ENCODE results near the gene SNRNP48.
A peak's percentile ranks its signal among the peaks of the same experiment; 100 is the strongest.

Gene SNRNP48

GRCh38 chr6:7604003-7604402 lies 14.0 kb downstream of the SNRNP48 start:
- no peak for DNase-seq

DNA sequence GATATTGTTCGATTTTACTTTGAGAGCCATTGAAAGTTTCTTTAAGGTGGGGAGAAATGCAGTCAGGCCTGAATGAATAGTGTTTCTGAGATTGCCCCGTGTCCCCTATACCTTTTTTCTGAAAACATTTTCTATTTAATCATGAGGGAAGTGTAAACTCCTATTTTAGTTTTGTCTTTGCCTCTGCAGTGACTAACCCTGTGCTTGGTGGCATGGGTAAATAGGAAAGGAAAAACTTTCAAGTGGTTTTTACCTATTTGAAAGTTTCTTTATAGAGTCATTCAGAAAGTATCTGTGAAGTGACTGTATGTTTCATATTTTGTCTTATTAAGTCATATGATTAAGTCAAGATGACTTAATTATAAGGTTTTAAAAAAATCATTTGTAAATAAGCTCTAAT lies 14.5 kb downstream of the SNRNP48 start:
- no peak for DNase-seq

GRCh38 chr6:7615611-7616383 lies 25.8 kb downstream of the SNRNP48 start:
- peak; percentile 28 for DNase-seq

DNA sequence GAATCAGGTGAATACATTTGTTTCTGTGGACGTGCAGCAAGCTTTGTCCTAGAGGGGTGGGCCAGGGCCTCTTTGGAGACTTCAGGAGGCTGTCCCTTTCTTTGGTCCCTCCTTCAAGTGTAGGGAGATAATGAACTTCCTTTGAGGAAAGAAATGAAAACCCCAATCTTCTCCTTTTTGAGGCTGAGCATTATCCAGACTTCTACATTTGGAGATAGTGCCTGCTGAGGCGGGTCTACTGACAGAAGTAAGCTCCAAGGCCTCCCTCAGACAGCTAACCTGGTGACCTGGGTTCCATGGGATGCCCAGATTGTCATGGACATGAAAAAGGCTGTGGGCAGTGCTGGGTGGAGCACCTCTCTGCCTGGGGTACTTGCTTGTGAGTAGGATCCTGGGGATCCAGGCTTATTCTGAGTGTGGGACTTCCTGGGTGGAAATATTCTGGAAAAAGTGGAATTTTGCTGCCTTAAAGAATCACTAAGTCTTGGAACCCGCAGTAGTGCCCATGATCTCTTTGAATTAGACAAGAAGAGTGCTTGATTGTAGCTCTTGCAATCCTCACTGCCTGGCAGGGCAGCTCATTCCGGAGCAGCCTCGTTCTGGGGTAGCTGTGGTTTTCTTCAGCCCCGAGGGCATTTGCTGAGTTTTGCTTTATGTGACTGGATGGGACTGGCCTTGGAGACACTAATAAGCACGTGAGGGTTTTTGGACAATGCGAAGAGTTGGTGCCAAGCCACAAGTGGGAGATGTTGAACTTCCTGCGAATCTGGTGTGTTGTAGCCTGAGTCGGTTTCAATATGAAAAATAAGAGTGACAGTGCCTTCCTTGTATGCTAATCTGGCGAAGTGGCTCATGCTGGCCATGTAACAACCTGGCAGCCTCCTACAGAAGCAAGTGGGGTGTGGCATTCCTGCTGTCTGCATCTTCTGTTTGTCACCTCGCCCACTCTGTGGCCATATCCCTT lies 28.1 kb downstream of the SNRNP48 start:
- no peak for DNase-seq

- no peak for DNase-seq
These were observed 31.8 kb downstream of the SNRNP48 start for GRCh38 chr6:7621761-7622160.

DNA sequence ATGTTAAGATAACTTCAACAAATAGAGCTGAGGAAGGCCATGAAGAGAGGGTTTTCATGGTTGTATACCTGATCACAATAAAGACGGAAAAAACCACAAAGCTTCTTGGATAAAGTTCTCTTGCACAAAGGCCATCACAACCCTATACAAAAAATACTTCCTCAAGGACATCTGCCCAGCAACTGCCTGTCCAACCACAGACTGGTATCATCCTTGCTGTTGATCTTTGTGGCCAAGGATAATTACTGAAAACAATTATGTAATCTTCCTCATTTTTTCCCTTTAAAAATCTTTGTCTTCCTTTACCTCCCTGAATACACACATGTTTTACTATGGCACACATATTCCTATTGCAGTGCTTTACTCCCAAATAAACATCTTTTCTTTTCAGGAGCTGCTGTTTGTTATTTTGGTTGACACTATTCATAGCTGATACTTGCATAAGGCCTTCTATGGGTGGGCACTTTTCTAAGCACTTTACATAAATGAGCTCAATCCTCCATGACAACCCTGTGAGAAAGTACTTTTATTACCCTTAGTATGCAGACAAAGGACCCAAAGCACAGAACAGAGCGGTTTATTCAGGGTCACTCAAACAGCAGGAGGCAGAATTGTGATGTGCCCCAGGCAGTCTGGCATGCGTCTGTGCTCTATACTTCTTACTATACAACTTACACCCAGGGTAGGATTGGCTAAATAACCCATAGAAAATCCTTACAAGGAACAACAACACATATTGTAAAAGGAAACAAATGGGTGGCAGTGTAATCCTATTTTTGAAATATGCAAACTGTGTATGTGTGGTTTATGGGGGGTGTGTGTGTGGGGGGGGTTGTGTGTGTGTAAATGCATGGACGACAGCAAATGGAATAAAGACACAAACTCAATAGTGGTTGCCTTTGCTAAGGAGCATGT lies 35.1 kb downstream of the SNRNP48 start:
- DNase-seq = no peak

- DNase-seq = no peak
These were observed 38.5 kb downstream of the SNRNP48 start for GRCh38 chr6:7628479-7628878.

DNA sequence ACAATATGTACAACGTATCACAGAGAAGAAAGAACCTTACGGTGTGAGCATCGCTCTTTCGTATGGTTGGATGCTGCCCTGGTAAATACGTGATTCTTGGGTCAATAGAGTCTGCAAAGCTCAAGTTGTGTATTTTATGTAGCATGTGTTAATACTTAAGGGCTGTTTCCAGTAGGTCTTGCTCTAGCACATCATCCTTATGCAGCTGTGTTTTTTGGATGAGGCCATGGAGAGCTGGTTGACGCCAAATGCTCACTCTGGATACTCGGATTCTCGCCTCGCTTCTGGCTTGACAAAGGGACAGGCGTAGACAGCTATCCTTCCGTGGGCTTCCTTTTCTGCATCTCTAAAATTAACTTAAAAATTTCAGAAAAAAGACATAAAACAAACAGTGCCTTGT lies 38.9 kb downstream of the SNRNP48 start:
- DNase-seq = no peak

GRCh38 chr6:7629321-7629720 lies 39.3 kb downstream of the SNRNP48 start:
- DNase-seq = no peak

DNA sequence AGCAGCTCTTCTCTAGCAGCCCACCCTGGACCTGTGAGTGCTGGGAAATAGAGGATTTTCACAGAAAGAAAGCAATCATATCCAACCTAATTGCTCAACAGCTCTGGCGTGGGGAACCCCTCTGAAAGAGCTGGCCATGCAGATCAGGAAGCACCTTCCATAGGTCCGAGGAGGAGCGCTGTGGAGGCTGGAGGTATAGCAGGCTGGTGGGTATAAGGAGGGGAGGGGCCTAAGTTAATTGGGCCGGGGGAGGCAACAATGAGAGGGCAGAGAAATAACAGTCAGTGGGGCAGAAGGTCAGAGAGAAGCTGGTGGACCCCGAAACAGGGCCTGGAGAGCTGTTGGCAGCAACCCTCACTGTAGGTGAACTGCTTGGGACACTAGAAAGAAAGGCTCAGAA lies 40.8 kb downstream of the SNRNP48 start:
- no peak for DNase-seq

DNA sequence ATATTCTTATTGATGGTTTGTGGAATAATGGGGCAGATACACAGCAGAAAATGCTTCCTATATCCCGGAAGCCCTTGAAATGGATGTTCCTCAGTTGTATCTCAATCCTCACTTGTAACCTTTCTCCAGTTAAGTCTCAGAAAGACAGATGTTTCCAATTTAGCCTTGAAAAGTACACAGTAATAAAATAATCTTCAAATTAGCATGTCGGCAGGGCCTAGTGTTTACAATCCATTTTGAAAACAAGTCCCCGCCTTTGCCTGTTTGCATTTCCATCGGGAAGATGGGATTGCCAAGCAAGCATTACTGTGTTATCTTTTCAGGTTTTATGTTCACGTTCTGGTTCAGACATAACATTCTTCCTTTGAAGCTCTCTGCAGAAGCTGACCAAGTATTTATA lies 41.5 kb downstream of the SNRNP48 start:
- no peak for DNase-seq

DNA sequence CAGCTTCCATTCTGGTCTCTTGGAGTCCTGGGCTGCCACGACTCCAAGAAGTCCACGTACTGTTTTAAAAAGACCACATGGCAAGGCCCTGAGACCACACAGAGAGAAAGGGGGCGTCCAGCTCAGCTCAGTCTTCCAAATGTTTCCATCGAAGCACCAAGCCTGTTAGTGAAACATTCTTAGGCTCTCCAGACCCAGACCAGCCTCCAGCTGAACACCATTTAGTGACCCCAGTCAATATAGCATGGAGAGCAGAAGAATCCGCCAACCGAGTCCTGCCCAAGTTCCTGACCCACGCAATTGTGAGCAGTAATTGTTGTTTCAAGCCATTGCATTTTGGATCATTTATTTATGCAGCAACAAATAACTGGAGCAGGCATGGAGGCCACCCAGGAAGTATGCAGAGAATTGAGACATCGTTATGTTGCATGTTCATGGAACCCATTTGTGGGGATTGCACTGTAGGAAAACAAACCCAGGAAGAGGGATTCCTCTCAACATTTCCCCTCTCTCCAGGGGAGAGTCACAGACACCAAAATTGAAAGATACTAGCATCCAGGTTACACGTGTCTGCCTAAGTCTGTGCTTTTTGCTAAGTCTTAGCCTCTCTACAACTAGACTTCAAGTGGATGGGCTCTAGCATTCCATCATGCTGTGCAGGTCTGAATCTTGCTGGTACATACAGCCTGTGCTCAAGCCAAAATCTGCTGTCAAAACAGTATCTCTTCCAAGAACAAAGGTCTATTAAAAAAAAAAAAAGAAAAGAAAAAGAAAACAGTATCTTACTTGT lies 42.7 kb downstream of the SNRNP48 start:
- DNase-seq = no peak

- no peak for DNase-seq
These were observed 43.4 kb downstream of the SNRNP48 start for GRCh38 chr6:7633361-7633760.

GRCh38 chr6:7636151-7636550 lies 46.2 kb downstream of the SNRNP48 start:
- DNase-seq = no peak

- DNase-seq = no peak
These were observed 47.5 kb downstream of the SNRNP48 start for GRCh38 chr6:7637533-7637932.

GRCh38 chr6:7639427-7639826 lies 49.4 kb downstream of the SNRNP48 start:
- DNase-seq = no peak

- DNase-seq = no peak
These were observed 50.0 kb downstream of the SNRNP48 start for GRCh38 chr6:7640016-7640415.

DNA sequence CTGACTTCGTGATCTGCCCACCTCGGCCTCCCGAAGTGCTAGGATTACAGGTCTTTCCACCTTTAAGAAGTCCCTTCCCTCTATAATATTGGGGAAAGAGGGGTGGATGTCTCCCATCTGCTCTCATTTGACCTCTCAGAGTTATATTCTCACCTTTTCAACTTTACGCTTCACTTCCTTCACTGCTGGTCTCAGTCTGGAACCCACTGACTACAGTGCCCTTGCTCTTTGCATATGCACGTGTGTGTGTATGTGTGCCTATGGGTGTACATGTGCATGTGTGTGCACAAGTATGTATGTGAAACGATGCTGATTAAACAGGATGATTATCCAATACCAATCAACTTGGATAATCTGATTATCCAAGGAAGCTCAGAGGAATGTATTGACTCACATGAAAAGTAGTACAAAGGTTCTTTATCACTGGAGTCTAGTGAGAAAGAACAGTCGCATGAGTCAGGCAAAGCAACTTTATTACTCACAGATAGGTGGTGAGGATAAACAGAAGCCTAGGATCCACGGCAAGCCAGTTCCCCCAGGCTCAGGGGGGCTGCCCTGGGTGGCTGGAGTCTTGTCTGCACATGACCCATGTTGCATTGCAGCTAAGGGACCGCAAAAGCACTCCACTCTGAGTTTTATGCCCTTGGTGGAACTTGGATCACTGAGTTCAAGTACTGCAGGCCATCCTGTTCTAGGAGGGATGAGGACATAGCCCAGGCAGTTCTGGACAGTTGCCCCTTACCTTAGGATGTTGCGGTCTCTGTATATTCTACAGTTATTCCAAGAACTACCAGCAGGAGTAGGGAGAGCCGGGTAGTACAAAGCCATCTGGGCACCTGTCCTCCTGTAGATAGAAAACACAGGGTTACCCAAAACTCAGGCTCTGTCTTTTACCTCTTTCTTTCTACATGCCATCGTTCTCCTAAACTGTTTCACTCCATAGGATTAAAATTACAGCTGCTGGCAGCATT lies 50.9 kb downstream of the SNRNP48 start:
- DNase-seq = no peak

GRCh38 chr6:7642791-7643190 lies 52.8 kb downstream of the SNRNP48 start:
- DNase-seq = no peak

DNA sequence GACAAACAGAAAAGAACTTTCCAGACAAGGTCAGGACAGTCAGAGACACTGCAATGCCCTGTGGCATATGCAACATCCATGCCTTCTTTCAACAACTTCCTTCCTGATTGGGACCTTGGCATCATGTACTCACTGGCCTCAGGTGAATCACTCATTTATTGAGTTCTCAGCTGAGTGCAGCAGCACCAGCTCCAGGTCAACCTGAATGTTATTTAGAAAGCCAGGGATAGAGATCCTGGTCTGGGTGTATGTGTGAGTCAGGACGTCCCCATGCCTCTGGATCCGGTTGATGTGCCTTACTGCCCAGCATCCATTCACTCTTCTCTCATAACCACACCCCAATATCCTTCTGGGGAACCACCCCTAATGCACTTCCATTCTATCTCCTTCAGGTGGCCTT lies 54.4 kb downstream of the SNRNP48 start:
- no peak for DNase-seq

- no peak for DNase-seq
These were observed 56.4 kb downstream of the SNRNP48 start for GRCh38 chr6:7646394-7646793.

Measured in midbrain (tissue), 1 donor.